Tibial artery (tissue), 4 donors: ENCODE results near the gene WNT5B.
A peak's percentile ranks its signal among the peaks of the same experiment; 100 is the strongest.

Experiments
- DNase-seq, 2 donors: peaks; one replicate each; pipeline ENCODE4 v3.0.0-alpha.2; 2019
- H3K27ac ChIP-seq, 2 donors: fragments of 200-600 bp; sonication (generic) in 1 of 2; 1 replicate in 1 of 2; 2 replicates in 1 of 2; pipeline ENCODE4 v1.5.1; 2018 to 2019; ENCODE audit warnings: mild to moderate bottlenecking in 1 of 2
- H3K27me3 ChIP-seq, 2 donors: fragments of 200-600 bp; sonication (generic) in 1 of 2; one replicate each; pipeline versions ENCODE4 v1.5.1 to v1.6.0; 2016 to 2019
- H3K36me3 ChIP-seq, 3 donors: fragments of 200-600 bp; sonication (generic) in 2 of 3; one replicate each; pipeline ENCODE4 v1.5.1; 2016 to 2019; ENCODE audit warnings: mild to moderate bottlenecking in 2 of 3
- H3K4me1 ChIP-seq, 4 donors: fragments of 200-600 bp; sonication (generic) in 2 of 4; 1 replicate in 3 of 4; 2 replicates in 1 of 4; pipeline ENCODE4 v1.5.1; 2016 to 2019
- H3K4me3 ChIP-seq, 2 donors: fragments of 200-600 bp; sonication (generic) in 1 of 2; 1 replicate in 1 of 2; 2 replicates in 1 of 2; pipeline ENCODE4 v1.5.1; 2018 to 2019; ENCODE audit warnings: mild to moderate bottlenecking in 2 of 2
- H3K9me3 ChIP-seq, 3 donors: fragments of 200-600 bp; sonication (generic) in 1 of 3; one replicate each; pipeline ENCODE4 v1.5.1; 2016 to 2019
- intact Hi-C: fragments of 100-400 bp; cut with DNase I; formaldehyde crosslinking; loops from one replicate; pipeline ENCODE4 v1.15.0; 2023; ENCODE audit warnings: low total_unique reads
- TF ChIP-seq, protein P1 (sequence below), 2 experiments: fragments of 200-600 bp in 1 of 2; fragments of 450-650 bp in 1 of 2; IDR thresholded peaks; one replicate each; pipeline ENCODE4 v1.5.1; 2017 to 2019; ENCODE audit warnings: antibody characterized with exemption in 2 of 2, mild to moderate bottlenecking in 1 of 2, moderate library complexity in 1 of 2

The WNT5B gene

DNA sequence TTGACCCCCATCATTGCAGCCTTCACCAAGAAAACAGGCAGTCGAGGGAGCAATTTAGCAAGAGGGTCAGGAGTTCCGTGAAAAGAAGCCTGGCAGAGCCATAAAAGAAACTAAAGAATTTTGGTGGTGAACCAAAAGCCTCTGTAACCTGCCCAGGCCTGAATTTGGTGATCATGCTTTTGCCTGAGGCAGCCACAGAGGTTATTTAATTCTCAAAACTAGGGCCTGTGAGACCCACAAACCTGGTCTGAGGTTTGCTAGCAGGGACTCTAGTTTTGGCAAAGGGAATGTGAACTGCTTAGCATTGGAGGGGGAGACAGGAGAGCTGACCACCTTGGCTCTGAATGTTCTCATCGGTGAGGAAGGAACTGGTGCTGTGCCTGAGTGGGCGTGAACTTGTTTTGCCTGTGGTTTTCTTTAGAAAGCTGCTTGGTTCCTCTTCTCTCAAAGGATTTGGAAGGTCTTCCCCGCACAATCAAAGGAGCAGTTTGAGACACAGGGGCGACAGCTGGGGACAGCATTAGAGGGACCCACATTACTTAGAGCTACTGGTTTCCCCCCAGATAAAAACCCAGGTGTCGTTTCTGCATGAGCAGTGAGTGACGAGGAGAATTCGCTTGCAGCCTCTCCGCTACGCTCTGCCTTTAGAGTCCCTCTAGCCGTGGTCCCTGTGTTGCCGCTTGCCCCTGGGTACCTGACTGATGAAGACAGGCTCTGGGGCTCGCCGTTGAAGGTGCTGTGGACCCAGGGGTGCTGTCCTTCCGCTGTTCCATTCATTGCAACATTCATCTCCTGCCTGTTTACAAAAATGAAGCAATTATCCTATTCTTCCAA is 12.6 kb upstream of the WNT5B start:
- Histone ChIP-seq H3K27me3 (no peaks in the 10 kb centered on the region), H3K36me3 (no peaks in the 10 kb centered on the region), H3K4me1 (peaks cover 0 to 10% (median 1%) of the 10 kb centered on the region in 4 donors), H3K27ac (no peak overlapping the region), H3K9me3 (no peaks in the 10 kb centered on the region), H3K4me3 (no peak overlapping the region)
- intact Hi-C loops: no loop called here
- TF ChIP-seq, protein P1, sequence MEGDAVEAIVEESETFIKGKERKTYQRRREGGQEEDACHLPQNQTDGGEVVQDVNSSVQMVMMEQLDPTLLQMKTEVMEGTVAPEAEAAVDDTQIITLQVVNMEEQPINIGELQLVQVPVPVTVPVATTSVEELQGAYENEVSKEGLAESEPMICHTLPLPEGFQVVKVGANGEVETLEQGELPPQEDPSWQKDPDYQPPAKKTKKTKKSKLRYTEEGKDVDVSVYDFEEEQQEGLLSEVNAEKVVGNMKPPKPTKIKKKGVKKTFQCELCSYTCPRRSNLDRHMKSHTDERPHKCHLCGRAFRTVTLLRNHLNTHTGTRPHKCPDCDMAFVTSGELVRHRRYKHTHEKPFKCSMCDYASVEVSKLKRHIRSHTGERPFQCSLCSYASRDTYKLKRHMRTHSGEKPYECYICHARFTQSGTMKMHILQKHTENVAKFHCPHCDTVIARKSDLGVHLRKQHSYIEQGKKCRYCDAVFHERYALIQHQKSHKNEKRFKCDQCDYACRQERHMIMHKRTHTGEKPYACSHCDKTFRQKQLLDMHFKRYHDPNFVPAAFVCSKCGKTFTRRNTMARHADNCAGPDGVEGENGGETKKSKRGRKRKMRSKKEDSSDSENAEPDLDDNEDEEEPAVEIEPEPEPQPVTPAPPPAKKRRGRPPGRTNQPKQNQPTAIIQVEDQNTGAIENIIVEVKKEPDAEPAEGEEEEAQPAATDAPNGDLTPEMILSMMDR (IDR thresholded peaks at IDR 0.05): no peak
- no peak for DNase-seq

DNA sequence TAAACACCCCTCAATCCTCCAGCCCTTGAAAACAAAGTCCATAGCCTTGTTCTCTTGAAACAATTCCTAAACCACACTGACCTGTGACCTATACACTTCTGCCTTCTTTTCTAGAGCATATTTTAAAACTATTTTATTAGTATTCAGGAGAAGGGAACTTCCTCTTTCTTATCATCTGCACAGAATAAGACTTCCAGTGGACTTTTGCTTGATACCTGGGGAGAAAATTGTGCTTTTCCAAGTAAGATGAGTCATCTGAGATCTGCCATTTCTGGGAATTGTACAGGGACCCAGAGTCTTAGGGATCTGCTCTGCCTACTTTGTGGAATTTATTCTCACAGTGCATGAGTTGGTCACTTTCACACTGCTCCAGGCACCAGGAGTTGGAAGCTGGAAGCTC is 10.5 kb upstream of the WNT5B start:
- H3K9me3 ChIP-seq: no peaks in the 10 kb centered on the region
- DNase-seq: no peak
- intact Hi-C loops: no loop called here
- H3K27ac ChIP-seq: no peak overlapping the region
- H3K27me3 ChIP-seq: no peaks in the 10 kb centered on the region
- no peaks in the 10 kb centered on the region for H3K4me1 ChIP-seq
- no peak overlapping the region for H3K4me3 ChIP-seq
- no peaks in the 10 kb centered on the region for H3K36me3 ChIP-seq
- TF ChIP-seq, protein P1 (IDR thresholded peaks at IDR 0.05): no peak

DNA sequence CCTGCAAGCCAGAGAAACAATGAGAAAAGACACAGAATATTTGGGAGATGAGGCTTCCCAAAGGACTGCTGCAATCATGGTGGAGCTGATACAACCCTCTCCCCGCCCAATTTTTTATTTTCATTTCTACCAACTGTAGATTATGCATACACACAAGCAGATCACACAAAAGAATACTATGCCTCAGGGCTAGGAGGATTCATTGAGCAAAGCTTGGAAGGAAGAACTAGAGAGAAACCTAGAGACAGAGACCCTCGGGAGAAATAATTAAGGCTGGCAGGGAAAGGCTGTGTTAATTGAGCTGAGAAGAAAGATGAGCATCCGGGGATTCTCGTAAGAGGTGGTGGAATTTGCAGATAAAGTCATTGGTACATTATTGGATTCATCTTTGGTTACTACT is 9.9 kb upstream of the WNT5B start:
- H3K9me3 ChIP-seq: no peaks in the 10 kb centered on the region
- no peaks in the 10 kb centered on the region for H3K4me1 ChIP-seq
- intact Hi-C loops: no loop called here
- TF ChIP-seq, protein P1 (IDR thresholded peaks at IDR 0.05): no peak
- H3K4me3 ChIP-seq: no peak overlapping the region
- DNase-seq: no peak
- H3K36me3 ChIP-seq: no peaks in the 10 kb centered on the region
- no peak overlapping the region for H3K27ac ChIP-seq
- H3K27me3 ChIP-seq: no peaks in the 10 kb centered on the region

DNA sequence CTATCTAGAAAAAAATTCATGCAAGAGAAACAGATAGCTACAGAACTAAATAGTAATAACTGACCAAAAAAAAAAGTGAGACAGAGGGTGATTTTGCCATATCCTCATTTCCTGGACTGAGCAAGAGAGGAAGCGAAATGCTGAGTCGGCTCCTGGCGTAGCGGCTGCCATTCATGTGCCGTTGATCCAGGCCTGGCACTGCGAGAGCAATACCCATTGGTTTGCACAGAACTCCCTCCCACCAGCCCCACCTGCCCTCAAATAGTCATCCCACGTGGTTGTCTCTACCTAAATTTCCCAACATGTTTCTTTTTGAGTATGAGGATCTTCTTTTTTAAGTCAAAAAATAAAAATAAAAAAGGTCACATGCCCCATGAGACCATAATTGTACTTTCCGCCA is 9.4 kb upstream of the WNT5B start:
- Histone ChIP-seq H3K4me1 (no peaks in the 10 kb centered on the region), H3K9me3 (no peaks in the 10 kb centered on the region), H3K27ac (no peak overlapping the region), H3K36me3 (no peaks in the 10 kb centered on the region), H3K27me3 (no peaks in the 10 kb centered on the region), H3K4me3 (no peak overlapping the region)
- intact Hi-C loops: no loop called here
- peak; percentile 65 to 75 for DNase-seq
- TF ChIP-seq, protein P1 (IDR thresholded peaks at IDR 0.05): no peak

DNA sequence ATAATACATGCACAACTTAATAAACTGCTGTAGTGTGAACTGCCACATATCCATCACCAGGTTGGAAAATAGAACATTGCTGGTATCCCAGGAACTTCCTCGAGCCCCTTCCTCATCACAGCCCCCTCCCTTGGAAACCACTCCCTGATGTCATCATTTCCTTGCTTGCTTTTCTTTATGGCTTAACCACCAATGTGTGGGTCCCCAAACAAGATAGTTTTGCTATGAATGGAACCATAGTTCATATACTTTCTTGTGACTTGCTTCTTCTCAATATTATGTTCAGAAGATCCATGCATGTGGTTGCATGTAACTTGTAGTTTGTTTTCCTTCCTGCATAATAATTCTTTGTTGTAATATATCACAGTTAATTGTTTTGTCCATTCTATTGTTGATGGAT is 8.9 kb upstream of the WNT5B start:
- H3K9me3 ChIP-seq: no peaks in the 10 kb centered on the region

More for the DNA sequence above, 8.9 kb upstream of the WNT5B start:
- peaks cover 0 to under 1% (median 0%) of the 10 kb centered on the region in 4 donors for H3K4me1 ChIP-seq
- H3K36me3 ChIP-seq: no peaks in the 10 kb centered on the region
- no peak for DNase-seq
- intact Hi-C loops: no loop called here
- TF ChIP-seq, protein P1 (IDR thresholded peaks at IDR 0.05): no peak
- no peaks in the 10 kb centered on the region for H3K27me3 ChIP-seq
- H3K4me3 ChIP-seq: no peak overlapping the region
- H3K27ac ChIP-seq: no peak overlapping the region
